ENCODE results near the gene POC1B.

POC1B gene

DNA sequence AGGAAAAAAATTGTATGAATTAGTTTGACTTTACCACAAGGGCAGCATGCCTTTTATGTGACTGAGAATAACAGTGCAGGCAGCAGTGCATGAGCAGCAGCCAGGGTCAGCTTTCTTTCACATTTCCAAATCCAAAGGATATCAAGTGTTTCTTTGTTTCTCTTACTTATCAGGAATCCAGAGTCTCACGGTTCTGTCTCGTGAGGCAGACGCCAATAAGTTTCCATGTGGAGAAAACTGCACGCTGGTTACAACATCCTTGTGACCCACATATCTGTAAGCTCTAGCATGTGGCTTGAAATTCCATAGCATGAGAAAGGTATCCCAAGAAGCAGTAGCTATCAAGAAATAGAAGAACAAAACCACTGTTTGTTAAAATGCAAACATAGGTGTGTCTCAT lies 28.8 kb downstream of the POC1B start:
- no peak for DNase-seq (ENCODE audit: low spot score)

DNA sequence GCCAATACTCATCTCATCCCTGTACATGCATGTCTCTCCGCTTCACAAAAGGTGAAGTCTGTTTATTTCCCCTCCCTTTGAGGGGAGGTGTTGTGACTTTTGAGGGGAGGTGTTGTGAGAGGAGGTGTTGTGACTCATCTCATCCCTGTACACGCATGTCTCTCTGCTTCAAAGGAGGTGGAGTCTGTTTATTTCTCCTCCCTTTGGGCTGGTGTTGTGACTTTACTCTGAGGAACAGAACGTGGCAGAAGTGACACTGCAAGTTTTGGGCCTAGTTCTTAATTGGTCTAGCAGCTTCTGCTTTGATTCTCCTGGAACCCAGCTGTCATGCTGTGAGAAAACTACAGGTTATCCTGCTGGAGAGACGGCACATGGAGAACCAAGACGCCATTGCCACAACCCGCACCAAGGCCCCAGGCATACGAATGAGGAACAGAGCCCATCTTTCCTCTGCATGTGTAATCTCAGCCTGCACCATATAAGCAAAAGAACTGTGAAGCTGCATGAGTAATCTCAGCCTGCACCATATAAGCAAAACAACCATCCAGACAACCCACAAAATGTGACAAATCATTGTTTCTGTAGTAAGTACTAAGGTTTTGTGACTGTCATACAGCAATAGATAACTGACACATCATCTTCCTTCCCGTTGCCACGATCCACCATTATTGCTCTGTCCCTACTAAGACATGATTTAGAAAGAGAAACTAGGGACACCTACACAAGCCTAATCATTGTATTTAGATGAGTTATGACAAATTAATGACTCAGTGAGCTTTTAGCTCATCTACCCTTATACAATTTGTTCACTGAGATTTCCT lies 31.2 kb downstream of the POC1B start:
- peak; percentile 50 for DNase-seq (ENCODE audit: low spot score)

- DNase-seq (ENCODE audit: low spot score): no peak
Observed at GRCh38 chr12:89493670-89494302, 32.1 kb downstream of the POC1B start.

DNA sequence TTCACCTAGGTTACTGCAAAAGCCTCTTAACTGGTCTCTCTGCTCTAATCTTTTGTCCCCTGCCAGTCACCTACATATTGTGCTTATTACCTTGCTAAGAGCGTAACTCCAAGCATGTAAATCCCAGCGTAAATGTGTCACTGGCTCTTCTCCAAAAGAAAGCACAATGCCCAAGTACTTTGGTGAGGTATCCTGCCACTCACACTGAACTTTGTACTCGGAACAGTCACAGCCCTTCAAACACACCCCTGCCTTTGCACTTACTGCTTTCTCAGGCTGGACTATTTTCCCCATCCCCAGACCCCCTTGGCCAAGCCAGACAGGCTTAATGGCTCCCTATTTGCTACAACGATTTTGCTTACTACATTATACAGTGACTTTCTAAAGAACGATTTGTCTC lies 33.0 kb downstream of the POC1B start:
- no peak for DNase-seq (ENCODE audit: low spot score)

DNA sequence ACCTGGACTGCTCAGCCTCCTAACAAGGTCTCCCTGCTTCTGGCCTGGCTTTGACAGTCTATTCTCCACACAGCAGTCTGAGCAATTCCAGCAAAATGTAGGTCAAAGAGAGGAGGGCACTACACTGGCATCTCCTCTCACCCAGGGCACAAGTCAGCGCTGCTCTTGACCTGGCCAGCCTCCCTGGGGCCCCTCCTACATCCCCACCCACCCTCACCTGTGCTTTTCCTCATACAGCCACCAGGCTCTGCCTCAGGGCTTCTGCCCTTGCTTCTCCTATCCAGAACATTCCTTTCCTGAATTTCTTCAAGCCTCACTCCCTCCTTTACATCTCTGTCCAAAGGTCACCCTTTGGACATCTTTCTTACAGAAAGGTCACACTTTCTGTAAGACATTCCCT lies 34.9 kb downstream of the POC1B start:
- DNase-seq (ENCODE audit: low spot score): no peak

GRCh38 chr12:89486264-89486663 lies 39.6 kb downstream of the POC1B start:
- DNase-seq (ENCODE audit: low spot score): no peak

DNA sequence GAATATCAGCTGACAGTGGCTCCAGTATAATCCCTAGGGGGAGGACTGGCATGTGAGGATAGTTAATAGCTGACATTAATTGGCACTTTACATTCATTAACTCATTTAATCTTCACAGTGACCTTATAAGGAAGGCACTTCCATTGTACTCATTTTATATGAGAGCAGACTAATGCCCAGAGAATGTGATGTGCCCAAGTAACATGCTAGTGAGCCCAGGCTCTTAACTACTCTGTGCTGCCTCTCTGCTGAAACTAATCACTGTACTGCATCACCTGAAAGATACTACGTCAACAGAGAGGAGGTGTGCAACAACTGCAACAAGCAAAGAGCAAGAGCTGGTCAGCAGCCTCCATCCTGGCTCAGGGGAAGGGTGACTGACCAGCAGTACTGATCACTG lies 41.4 kb downstream of the POC1B start:
- DNase-seq (ENCODE audit: low spot score): peak; percentile 12

DNA sequence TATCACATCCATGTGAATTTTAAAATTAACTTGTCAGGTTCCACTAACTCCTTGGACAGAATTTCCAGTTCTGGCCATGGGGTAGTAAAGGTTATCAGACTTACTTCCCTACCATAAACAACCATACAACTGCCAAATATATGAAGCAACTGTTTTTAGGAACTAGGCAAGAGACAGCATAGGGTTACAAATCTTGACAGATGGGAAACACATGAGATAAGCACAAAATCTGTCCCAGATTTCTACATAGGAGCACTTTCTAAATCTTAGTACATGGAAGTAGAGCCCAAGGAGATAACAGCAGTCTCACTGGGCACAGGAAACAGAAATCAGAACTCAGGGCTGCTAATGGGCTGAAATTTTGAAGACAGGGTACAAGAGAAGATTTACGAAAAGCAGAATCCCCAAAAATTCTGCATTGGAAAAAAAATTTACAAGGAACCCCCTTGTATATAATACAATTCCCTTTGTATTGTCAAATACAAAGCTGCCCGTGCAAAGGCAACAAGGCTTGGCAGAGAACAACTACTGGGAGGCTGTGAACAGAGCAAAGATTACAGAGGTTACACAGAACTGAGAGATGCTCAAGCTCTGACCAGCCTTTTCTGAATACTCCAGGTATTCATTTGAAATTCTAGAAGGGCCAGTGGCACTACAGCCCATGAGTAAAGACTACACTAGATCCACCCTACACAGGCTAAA lies 44.5 kb downstream of the POC1B start:
- no peak for DNase-seq (ENCODE audit: low spot score)

DNA sequence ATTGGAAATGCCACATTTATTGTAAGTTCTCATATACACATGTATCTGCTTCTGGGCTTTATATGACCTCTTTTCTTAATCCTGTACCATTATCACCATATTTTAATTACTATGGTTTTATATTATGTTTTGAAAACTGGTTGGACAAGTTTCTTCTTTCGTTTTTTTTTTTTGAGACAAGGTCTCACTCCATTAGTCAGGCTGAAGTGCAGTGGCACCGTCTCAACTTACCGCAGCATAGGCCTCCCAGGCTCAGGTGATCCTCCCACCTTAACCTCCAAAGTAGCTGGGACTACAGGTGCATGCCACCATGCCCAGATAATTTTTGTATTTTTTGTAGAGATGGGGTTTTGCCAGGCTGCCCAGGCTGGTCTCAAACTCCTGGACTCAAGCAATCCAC lies 45.9 kb downstream of the POC1B start:
- no peak for DNase-seq (ENCODE audit: low spot score)

DNA sequence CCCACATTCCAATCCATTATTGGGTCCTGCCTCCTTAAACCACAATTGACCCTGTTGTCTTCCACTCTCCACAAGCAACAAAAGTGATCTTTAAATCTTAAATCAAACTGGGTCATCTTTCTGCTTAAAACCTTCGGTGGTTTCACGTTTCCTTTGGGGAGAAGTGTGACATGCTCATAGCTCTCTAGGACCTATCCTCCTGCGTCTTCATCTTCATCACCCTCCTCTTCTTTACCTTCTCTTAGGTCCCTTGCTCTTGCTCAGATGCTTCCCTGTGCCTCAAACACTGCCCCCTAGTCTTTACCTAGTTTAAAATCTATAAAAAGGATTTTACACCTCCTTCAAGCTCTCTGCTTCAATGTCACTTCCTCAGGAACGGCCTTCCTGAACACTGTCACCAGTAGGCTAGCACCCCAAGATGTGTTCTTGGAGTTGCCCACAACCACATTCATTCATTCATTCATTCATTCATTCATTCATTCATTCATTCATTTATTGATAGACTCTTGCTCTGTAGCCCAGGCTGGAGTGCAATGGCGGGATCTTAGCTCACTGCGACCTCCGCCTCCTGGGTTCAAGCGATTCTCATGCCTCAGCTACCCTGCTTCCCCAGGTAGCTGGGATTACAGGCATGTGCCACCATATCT lies 48.1 kb downstream of the POC1B start:
- no peak for DNase-seq (ENCODE audit: low spot score)

DNA sequence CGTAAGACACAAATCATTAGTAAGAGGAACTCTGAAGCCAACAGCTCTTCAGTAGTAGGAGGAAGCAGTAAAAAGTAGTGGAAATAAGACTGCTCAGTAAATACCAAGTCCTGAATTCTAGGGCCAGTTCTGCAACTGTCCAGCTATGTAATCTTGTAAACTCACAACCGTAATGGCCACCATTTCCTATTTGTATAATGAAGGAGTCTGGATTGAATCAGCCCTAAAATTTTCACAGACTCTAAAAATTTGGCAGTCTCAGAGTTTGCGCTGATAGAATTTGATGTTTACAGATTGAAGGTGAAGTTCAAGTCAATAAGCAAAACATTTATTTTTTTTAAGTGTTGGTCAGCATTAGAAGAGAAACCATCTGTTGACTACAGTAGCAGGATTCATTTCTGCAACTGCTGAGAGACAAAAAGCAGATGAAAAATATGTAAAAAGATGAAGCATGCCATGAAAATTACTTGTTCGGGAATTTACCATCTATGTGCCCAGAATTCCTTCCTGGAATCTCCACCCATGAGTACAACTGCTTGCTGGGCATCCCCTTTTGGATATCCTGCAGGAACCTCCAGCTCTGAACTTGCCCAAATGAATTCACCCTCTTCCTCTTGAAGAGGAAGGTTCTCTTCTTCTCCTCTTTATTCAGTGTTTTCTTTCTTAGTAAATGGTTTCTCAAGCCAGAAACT lies 48.8 kb downstream of the POC1B start:
- no peak for DNase-seq (ENCODE audit: low spot score)

- no peak for DNase-seq (ENCODE audit: low spot score)
Observed at GRCh38 chr12:89476232-89476631, 49.6 kb downstream of the POC1B start.

DNA sequence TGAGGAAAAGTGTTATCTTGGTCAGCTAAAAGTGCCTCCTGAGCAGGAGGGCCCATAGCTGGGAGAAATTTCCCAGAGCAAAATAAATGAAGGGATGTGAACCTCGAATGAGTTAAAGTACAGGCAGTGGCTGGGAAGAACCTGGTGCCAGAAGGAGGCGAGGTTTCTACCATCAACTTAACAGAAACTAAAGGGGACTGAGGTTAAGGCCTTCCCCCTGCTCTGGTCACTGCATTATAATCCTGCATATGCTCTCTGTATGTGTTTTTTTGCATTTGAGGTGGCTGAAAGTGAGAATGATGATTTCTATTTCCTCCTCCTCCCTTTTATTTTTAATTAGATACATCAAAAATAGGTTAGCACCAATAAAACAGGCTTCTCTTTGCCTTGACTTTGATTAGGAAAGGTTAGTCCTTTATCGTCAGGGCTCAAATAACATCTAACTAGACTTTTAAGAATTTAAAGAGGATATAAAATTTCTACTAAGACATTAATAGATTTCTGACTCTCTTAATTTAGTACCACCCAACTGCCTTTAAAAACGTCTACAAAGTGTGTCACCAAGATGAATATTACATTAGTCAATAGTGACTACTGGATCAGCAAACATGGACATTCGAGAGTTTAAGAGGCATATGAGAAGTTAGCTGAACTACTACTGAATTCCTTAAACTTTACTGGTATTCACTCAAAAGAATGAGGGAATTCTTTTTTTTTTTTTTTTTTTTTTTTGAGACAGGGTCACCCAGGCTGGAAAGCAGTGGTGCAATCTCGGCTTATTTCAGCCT lies 50.5 kb downstream of the POC1B start:
- peak; percentile 52 for DNase-seq (ENCODE audit: low spot score)

GRCh38 chr12:89474615-89475014 lies 51.2 kb downstream of the POC1B start:
- DNase-seq (ENCODE audit: low spot score): no peak

DNA sequence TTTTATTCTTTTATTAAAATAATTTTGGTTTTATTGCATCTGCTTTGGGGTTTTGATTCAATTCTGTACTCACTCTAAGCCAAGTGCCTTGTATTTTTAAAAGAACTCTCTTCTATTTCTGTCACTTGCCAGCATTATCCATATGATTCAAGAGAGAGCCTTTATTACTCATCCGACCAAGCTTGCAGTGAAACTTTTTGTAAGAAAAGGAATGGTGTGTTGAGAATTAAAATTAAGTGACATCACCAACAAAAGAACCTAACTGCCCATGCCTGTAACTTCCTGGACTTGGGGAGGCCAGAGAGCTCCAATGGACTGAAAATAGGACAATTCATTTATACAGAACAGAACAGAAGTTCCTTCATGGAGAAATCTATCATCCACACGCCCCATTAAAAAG lies 53.3 kb downstream of the POC1B start:
- DNase-seq (ENCODE audit: low spot score): peak; percentile 31

GRCh38 chr12:89470741-89471509 lies 54.9 kb downstream of the POC1B start:
- no peak for DNase-seq (ENCODE audit: low spot score)

DNA sequence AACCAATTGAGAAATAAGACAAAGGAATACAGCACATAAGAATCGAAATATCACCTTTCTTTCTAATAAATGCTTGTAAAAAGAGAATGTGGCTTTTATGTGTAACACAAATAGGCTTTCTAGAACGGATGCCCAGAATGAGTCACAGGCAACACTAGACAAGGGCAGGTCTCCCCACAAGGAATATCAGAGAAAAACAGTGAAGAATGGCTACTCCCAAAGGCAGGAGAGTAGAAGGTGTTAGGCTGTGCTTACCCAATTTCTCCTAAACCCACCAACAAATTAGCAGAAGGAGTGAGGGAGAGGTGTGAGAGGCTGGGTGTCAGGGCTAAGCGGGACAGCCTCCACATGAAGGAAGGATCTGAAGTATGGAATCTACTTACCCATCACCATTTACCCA lies 56.5 kb downstream of the POC1B start:
- DNase-seq (ENCODE audit: low spot score): no peak

DNA sequence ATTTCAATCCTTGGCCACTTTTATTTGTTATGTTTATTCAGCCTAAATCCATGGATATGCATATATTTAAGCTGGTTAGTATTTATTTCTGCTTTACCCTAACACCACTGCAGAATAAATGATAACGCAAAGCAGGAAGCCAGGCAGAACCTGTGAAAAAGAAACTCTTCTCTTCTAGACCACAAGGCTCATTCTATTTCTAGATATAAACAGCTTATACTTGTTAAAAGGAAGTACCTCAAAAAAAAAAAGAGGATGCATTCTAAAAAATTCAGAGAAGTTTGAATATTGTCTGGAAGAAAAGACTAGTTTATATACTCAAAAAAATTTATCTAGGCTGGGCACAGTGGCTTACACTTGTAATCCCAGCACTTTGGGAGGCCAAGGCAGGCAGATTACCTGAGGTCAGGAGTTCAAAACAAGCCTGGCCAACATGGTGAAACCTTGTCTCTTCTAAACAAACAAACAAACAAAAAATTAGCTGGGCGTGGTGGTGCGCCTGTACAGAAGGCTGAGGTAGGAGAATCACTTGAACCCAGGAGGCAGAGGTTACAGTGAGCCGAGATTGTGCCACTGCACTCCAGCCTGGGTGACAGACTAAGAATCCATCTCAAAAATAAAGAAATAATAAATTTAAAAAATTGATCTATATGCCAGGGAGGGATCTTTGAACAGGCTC lies 57.1 kb downstream of the POC1B start:
- DNase-seq (ENCODE audit: low spot score): no peak

DNA sequence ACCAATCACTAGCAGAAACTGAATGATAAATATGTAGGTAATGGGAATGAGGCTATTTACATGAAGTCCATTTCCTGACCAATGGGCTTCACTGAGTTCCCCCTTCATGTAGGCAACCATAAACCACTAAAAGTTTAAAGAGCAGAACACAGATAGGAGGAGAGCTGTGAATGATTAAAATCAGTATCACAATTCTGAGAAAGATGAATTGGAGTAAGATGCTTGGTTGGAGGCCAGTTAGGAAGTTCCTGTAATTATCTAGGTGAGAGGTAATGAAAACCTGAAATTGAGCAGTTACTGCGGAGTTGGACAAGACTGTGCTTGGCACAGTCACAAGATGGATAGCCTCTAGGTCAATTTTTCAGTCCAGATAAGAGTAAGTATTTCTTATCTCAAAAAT lies 57.8 kb downstream of the POC1B start:
- DNase-seq (ENCODE audit: low spot score): no peak

All from RKO (cell line).